Fibroblast of lung (primary cell): ENCODE measurements around the gene ARHGEF10L.

Experiments
- CTCF ChIP-seq, 2 donors: IDR thresholded peaks in 1 of 2; conservative IDR thresholded peaks in 1 of 2; 1 replicate in 1 of 2; 2 replicates in 1 of 2; pipeline ENCODE4 v1.5.1; 2011 to 2012; ENCODE audit warnings: low read length in 2 of 2, control low read depth in 1 of 2, inconsistent platforms in 1 of 2, low read depth in 1 of 2, mild to moderate bottlenecking in 1 of 2
- EZH2 ChIP-seq: IDR thresholded peaks from 2 replicates; pipeline ENCODE4 v1.5.1; 2012; ENCODE audit warnings: low read length, control low read depth, mild to moderate bottlenecking; ENCODE audit errors: missing control alignments

DNA sequence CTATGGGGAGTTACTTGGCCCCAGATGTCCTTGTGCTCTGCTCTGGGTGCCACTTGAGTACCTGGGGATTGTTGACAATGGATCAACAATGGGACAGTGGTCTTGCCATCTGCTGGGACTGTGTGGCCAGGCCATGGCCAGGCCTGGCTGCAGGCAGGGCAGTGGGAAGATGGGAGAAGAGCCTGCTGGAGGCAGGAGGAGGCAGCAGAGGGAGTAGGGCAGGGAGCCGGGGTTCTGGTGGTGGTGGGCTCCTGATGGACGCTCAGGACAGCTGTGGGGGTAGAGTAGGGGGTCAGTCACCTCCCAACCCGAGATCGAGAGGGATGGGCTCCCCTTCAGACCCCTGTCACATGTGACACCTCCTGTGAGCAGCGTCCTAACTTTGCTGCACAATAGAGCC is 81.0 kb downstream of the ARHGEF10L start:
- TF ChIP-seq CTCF (conservative IDR thresholded peaks at IDR 0.05 in 1 of 2, IDR thresholded peaks at IDR 0.05 in 1 of 2; ENCODE audit: low read depth in 1 of 2, low read length in 2 of 2) (no peak), EZH2 (no peak)
